Measurements from ENCODE around the gene MEGF11.

Gene MEGF11

GRCh38 chr15:65938604-65939003, 314.9 kb downstream of the MEGF11 start:
- DNase-seq (ENCODE audit: low read depth), result no peak

DNA sequence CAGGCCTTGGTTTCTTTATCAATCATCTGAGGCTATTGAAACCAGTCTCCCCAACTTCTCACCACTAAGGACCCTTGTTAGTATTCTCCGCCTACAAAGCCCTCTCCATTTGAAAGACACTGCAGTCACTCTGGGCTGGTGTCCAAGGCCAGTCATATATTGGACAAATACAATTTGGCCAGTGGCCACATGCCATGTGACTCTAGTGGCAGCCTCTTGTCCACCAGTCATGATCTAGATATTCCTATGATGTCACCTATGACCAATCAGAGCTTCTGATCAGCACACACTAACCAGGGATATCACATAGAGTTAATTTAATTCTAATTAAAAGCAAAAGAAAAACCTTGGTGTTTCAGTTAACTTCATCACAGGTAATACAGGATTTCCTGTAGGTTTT, 316.1 kb downstream of the MEGF11 start:
- DNase-seq (ENCODE audit: low read depth), result no peak

DNA sequence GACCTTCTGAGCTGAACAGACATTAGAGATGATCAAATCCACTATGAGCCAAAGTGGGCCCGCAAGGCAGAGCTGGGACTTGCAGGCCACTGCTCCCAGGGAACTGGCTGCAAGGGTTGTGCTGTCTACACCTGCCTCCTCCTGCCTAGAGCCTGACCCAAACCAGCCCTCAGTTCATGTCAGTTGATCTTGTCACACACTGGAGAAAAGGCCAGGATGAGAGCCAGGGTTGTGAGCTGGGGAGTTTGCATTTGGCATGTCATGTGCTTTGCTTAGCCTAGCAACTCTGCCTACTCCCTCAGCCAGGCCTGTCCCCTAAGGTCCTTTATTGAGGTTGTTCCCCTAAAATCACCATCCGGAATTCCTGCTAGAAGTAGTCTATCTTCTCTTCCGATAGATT, 316.5 kb downstream of the MEGF11 start:
- DNase-seq (ENCODE audit: low read depth), result no peak

- DNase-seq (ENCODE audit: low read depth), result no peak
Measured at GRCh38 chr15:65936282-65936681, 317.3 kb downstream of the MEGF11 start.

DNA sequence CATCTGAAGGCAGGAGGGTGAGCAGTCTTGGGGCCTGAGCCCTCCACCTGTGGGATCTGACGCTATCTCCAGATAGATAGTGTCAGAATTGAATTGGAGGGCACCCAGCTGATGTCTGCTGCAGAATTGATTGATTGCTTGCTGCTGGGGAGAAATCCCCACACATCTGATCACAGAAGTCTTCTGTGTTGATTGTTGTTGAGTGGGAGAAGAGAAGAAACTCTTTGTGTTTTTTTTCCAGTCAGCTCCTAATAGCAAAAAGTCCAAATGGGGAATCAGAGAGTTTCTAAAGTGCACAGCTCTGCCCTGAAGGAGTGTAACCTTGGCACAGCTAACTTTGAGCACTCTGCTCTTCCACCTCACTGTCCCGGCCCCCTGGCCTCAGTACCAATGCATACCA, 318.2 kb downstream of the MEGF11 start:
- DNase-seq (ENCODE audit: low read depth), result no peak

GRCh38 chr15:65931221-65931620, 322.3 kb downstream of the MEGF11 start:
- DNase-seq (ENCODE audit: low read depth), result no peak

- no peak for DNase-seq (ENCODE audit: low read depth)
Measured at GRCh38 chr15:65930134-65930533, 323.4 kb downstream of the MEGF11 start.

- no peak for DNase-seq (ENCODE audit: low read depth)
Measured at GRCh38 chr15:65929573-65929972, 324.0 kb downstream of the MEGF11 start.

DNA sequence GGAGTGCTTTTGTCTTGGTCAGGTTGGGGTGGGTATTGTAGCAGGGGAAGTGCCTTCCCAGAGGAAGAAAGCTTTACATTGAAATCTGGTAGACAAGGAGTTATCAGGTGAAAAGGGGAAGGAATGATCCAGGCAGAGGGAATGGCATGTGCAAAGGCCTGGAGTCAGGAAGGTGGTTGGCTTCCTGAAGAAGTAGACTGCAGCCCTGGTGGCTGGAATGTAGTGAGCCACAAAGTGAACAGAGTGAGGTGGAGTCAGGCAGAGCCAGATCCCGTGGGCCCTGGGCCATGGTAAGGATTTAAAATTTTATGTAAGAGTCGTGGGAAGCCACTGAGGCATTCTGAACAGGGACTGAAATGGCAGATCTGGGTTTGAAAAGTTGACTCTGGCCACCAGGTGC, 326.0 kb downstream of the MEGF11 start:
- no peak for DNase-seq (ENCODE audit: low read depth)

- no peak for DNase-seq (ENCODE audit: low read depth)
Measured at GRCh38 chr15:65926899-65927298, 326.7 kb downstream of the MEGF11 start.

DNA sequence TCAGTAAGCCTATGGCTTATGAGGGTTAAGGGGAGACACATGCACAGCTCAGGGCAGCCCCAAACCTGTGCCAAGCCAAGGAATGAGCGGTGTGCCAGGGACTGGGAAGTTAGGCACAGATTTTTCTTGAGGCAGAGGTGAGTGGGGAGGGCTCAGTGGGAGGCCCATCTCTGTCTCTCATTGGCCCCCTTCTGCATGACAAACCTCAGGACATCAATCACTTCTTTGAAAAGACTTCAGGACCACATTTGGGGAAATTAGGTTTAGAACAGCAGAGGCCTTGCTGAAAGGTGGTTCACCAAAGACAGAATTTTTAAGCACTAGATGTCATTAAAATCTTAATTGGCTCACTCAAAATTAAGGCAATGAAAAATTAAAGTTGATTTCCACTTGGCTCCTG, 327.1 kb downstream of the MEGF11 start:
- DNase-seq (ENCODE audit: low read depth), result no peak

DNA sequence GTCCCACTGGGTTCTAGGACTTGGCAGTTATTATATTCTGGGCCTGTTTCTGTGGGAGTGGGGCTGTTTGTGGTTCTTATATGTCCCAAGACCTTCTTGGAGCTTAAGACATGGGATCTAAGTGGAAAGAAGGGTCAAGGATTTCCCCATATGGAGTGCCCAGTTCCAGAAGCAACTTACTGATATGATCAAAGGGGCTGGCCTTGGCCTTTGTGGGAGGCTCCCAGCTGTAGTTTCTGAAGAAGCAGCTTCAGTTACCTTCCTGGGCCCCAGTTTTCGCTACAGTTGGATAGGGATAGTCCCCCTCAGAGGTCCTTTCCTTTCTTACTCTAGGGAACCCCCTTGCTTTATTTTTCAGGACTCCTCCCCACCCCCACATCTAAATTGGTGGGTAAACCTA, 328.2 kb downstream of the MEGF11 start:
- no peak for DNase-seq (ENCODE audit: low read depth)

DNA sequence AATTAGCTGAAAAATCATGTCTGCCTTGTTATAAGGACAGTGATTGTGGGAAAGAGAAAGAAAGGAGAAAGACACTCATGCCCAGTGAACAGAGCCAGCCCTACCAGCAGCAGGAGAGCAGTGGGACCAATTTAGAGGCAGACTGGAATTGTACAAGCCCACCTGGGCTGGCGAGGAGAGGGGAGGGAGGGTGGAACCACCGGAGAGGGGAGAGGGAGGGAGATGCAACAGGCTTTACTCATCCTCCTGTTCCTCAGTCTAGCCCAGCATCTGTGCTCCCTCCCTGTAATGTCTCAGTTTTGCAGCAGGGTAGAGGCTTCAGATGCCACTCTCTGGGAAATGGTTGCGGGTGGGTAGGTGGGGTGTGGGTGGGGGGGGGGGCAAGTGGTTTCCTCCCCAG, 329.5 kb downstream of the MEGF11 start:
- DNase-seq (ENCODE audit: low read depth), result no peak

- DNase-seq (ENCODE audit: low read depth), result no peak
Measured at GRCh38 chr15:65923264-65923663, 330.3 kb downstream of the MEGF11 start.

- DNase-seq (ENCODE audit: low read depth), result no peak
Measured at GRCh38 chr15:65922621-65923020, 330.9 kb downstream of the MEGF11 start.

- DNase-seq (ENCODE audit: low read depth), result no peak
Measured at GRCh38 chr15:65921780-65922179, 331.8 kb downstream of the MEGF11 start.

- DNase-seq (ENCODE audit: low read depth), result no peak
Measured at GRCh38 chr15:65920825-65921309, 332.7 kb downstream of the MEGF11 start.

DNA sequence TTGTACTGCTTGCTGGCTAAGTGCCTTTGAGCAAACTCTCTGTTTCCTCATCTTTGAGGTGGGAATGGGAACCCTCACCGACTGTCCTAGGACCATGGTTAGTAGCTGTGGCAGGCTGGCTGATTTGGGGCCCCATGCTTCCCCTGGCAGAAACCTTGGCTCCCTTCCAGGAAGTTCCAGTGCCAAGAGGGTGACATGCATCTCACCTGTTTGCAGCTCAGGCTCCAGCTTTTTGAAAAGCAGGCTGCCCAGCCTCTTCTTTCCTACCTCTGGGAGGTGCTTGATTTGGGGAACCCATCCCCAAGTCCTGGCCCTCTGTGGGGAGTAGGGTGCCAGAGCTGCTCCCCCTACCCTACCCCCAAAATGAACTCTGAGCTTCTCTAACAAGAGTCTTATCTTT, 333.4 kb downstream of the MEGF11 start:
- DNase-seq (ENCODE audit: low read depth), result no peak

DNA sequence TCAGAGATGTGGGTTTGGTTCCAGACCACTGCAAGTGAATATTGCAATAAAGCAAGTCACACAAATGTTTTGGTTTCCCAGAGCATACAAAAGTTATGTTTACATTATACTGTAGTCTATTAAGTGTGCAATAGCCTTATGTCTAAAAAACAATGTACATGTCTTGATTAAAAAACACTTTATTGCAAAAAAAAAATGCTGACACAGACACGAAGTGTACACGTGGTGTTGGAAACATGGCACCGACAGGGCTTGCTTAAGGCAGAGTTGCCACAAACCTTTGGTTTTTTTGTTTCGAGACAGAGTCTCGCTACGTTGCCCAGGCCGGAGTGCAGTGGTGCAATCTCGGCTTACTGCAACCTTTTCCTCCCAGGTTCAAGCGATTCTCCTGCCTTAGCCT, 334.2 kb downstream of the MEGF11 start:
- no peak for DNase-seq (ENCODE audit: low read depth)

GRCh38 chr15:65918945-65919344, 334.6 kb downstream of the MEGF11 start:
- DNase-seq (ENCODE audit: low read depth), result no peak

DNA sequence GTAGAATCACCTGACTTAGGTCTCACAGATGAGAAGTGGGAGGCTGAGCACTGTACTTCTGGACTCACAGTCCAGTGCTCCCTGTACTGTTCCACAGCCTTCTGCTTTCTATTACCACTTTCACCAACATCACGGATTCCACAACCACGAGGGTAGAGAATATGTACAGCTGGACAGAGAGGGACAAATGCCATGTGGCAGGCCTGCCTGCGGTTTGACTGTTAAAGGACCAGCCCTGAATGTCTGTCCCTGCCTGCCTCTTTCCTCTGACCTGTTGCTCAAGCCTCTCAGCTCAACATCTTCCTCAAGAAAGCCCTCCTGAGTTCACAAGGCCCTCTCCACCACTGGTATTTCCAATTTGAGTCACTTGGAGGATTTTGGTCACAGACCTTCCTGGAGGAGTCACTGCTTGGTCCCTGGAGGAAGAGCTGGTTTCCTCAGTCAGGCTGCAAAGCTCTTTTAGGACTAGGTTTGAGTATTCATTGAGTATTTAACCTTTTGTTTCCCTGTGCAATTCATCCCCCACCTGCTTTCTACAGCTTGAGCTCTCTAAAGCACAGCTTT, 335.1 kb downstream of the MEGF11 start:
- no peak for DNase-seq (ENCODE audit: low read depth)

DNA sequence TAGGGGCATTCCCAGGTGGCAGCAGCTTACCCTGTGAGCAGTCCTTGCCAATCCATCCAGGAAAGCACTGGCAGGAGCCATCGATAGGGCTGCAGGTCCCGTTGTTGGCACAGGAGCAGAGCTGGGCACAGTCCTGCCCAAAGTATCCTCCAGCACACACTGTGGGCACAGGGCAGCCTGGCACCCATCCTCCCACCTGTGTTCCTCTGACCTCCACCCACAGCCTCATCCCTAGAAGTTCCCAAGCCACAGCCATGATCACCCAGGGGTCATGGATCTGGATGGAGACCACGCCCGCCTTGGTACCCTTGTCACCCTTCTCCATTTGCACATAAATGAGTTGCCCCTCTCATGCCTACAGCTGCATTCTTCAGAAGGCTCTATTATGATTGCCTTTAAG, 335.6 kb downstream of the MEGF11 start:
- DNase-seq (ENCODE audit: low read depth), result no peak

GRCh38 chr15:65917407-65917756, 336.2 kb downstream of the MEGF11 start:
- no peak for DNase-seq (ENCODE audit: low read depth)

GRCh38 chr15:65916664-65917406, 336.7 kb downstream of the MEGF11 start:
- DNase-seq (ENCODE audit: low read depth), result peak; percentile 16
